GM12878 (cell line): Measurements from ENCODE around the gene BIN1.

Source experiments
- CEBPB ChIP-seq, 2 experiments: fragments of 150-350 bp in 1 of 2; IDR thresholded peaks; 2 replicates each; pipeline ENCODE4 v1.6.1; 2012 to 2014; ENCODE audit warnings: low read depth in 2 of 2, low read length in 2 of 2, borderline replicate concordance in 1 of 2, inconsistent platforms in 1 of 2
- IKZF2 ChIP-seq, 2 experiments: fragments of 450-650 bp; IDR thresholded peaks; 2 replicates each; pipeline ENCODE4 v1.6.1; 2017; ENCODE audit warnings: mild to moderate bottlenecking in 2 of 2, moderate library complexity in 2 of 2
- POLR2A ChIP-seq: IDR thresholded peaks from 2 replicates; pipeline ENCODE4 v1.6.1; 2011; ENCODE audit warnings: low read depth, mild to moderate bottlenecking, low read length
- RBBP5 ChIP-seq: fragments of 200-600 bp; sonication (generic); conservative IDR thresholded peaks from 2 replicates; pipeline ENCODE4 v1.6.1; 2016
- TF ChIP-seq, protein P1 (sequence below): fragments of 450-650 bp; formaldehyde crosslinking; IDR thresholded peaks from 2 replicates; pipeline ENCODE4 v1.4.0; 2022; ENCODE audit warnings: mild to moderate bottlenecking, moderate library complexity

DNA sequence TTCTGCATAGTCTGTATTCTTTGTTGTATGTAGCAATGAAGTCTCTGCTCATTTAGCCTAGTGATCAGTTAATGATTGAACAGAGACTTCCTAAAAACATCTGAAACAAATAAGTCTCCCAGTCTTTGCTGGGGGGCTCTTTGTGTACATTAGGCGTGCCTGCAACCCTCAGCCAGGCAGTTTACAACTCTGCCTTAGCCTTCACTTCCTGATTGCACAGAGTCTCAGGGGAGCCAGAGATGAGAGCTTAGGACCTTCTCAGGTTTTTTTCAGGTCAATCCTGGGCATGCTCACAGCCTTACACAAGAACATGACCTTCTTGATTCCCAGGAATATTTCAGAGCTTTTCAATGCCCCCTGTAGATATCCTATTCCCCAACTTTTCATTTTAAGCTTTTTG, 44.0 kb upstream of the BIN1 start:
- TF ChIP-seq RBBP5: no peak
- TF ChIP-seq IKZF2 (IDR thresholded peaks at IDR 0.05): no peak
- TF ChIP-seq POLR2A: no peak
- TF ChIP-seq, protein P1, sequence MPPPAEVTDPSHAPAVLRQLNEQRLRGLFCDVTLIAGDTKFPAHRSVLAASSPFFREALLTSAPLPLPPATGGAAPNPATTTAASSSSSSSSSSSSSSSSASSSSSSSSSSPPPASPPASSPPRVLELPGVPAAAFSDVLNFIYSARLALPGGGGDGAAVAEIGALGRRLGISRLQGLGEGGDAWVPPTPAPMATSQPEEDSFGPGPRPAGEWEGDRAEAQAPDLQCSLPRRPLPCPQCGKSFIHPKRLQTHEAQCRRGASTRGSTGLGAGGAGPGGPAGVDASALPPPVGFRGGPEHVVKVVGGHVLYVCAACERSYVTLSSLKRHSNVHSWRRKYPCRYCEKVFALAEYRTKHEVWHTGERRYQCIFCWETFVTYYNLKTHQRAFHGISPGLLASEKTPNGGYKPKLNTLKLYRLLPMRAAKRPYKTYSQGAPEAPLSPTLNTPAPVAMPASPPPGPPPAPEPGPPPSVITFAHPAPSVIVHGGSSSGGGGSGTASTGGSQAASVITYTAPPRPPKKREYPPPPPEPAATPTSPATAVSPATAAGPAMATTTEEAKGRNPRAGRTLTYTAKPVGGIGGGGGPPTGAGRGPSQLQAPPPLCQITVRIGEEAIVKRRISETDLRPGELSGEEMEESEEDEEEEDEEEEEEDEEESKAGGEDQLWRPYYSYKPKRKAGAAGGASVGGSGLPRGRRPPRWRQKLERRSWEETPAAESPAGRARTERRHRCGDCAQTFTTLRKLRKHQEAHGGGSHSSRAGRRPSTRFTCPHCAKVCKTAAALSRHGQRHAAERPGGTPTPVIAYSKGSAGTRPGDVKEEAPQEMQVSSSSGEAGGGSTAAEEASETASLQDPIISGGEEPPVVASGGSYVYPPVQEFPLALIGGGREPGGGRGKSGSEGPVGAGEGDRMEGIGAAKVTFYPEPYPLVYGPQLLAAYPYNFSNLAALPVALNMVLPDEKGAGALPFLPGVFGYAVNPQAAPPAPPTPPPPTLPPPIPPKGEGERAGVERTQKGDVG (CRISPR knock-in tag): no peak
- no peak for TF ChIP-seq CEBPB (IDR thresholded peaks at IDR 0.05; ENCODE audit: borderline replicate concordance in 1 of 2, low read depth in 2 of 2, low read length in 2 of 2)
